ENCODE results near the gene ZNF280C.
A peak's percentile ranks its signal among the peaks of the same experiment; 100 is the strongest.

ZNF280C gene

GRCh38 chrX:130174045-130174704 is 94.5 kb downstream of the ZNF280C start:
- no peak for DNase-seq

- no peak for DNase-seq
Measured at GRCh38 chrX:130173190-130173895, 95.4 kb downstream of the ZNF280C start.

- DNase-seq = no peak
Measured at GRCh38 chrX:130172127-130172845, 96.4 kb downstream of the ZNF280C start.

DNA sequence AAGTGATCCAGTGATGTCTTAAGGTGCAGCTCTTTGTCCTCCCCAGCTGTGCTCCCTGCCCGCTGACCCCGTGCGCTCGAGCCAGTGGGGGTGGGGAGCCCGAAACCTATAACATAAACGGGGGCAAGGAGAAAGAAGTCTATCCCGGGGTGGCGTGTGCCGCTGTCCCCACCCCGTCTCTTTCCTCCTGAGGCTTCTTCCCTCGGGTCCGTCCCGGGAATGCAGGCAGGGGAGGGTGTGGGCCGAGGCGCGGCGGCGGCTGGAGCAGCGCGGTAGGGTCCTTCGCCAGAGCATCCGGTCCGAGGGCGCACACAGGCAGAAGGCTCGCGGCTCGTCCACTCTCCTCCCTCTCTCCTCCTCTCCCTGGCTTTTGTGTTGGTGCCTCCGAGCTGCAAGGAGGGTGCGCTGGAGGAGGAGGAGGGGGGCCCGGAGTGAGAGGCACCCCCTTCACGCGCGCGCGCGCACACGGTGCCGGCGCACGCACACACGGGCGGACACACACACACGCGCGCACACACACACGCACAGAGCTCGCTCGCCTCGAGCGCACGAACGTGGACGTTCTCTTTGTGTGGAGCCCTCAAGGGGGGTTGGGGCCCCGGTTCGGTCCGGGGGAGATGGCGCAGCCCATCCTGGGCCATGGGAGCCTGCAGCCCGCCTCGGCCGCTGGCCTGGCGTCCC is 97.1 kb downstream of the ZNF280C start, which contains the start of gene RAB33A:
TSS of gene RAB33A (plus strand) at position 517 of the 681 bp plus-strand sequence. CDS start at position 618, 101 bp downstream.
- no peak for DNase-seq

- peak; percentile 61 for DNase-seq
Measured at GRCh38 chrX:130170752-130171445, 97.8 kb downstream of the ZNF280C start.

- no peak for DNase-seq
Measured at GRCh38 chrX:130167040-130167439, 101.7 kb downstream of the ZNF280C start.

DNA sequence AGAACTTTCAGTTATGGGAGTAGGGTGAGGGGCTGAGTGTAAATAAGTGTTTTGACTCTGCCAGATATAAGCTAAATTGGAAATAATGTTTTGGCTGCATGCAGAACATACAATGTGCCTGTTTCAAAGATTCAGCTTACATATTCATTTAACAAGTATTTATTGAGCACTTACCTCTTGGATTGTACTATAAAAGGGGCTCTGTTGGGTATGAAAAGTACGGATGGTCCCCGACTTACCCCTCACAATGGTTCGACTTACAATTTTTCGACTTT is 102.3 kb downstream of the ZNF280C start:
- DNase-seq = no peak

- no peak for DNase-seq
Measured at GRCh38 chrX:130165703-130166502, 102.8 kb downstream of the ZNF280C start, which contains the start of gene AIFM1. Gene AIFM1, minus strand, starts transcription at chrX:130165841. Its CDS starts 185 bp downstream, at chrX:130165656.

DNA sequence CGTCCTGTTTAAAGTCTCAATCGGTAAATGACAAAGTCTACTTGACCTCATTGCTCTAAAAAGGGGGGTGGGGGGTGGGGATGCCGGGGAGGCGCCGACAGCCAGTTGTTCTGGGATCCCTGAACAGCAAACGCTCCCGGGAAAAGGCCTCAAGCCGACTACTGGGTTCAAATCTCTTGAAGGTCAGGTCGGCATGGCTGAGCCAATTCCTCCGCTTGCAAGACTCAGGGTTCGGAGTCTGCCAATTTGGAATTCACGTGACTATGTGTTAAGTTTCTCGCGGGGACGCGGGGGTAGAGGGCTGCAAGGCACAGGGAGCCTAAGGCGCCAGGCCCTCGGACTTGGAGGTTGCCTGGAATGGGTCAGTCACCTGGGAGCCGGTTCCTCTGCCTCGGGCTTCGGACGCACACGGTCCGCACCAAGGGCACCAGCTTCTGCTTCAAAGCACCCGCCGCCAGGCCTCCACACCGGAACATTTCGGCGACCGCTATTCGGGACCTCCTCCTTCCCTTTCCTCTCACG is 103.5 kb downstream of the ZNF280C start:
- DNase-seq = no peak

- no peak for DNase-seq
Measured at GRCh38 chrX:130163398-130163797, 105.3 kb downstream of the ZNF280C start.

DNA sequence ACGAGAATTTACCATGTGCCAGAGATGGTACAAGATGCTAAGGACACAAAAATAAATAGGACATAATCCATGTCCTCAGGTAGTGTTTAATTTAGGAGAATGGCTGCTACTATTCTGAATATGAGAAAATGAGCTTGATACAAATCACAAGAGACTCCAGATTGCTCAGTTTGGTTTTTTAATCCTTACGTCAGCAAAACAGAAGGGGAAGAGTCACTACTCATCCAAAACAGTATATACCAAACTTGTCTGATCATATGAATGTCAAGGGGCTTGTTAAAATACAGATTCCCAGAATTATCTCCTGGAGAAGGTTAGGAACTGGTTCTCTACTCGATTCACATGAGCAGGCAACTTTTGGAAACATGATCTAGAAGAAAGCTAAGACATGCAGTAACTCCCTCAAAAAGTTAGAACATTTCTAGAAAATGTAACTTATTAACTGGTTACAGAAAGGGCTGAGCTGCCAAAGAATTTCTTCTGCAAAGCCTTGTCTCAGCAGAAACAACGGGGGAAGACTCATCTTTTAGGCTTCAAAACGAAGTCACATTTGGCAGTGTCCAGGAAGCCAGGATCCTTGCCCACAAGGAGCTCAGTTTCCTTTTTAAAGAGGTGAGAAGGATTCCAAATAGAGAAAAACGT is 106.5 kb downstream of the ZNF280C start:
- no peak for DNase-seq

DNA sequence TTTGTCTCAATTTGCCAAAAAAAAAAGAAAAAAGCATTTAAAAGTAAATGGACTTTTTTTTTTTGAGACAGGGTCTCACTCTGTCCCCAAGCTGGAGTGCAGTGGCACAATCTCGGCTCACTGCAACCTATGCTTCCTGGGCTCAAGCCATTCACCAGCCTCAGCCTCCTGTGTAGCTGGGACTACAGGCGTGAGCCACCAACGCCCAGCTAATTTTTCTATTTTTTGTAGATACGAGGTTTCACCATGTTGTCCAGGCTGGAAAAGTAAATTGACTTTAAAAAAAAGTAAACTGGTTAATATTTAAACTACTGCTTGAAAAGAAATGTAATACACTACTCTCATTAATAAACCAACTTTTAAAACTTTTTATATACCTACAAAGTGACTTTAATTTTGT is 108.9 kb downstream of the ZNF280C start:
- DNase-seq = no peak

DNA sequence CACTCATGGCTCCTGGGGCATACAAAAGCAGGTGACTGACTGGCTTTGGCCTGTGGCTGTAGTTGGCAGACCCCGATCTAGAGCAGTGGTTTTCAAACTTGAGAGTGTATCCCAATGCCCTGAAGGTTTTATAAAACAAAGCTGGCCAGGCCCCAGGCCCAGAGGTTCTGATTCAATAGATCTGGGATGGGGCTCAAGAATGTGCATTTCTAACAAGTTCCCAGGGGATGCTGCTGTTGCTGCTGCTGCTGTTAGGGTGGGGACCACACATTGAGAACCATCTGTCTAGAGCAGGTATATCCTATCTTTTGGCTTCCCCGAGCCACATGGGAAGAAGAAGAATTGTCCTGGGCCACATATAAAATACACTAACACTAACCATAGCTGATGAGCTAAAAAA is 110.4 kb downstream of the ZNF280C start:
- no peak for DNase-seq

GRCh38 chrX:130155564-130155963 is 113.1 kb downstream of the ZNF280C start:
- DNase-seq = no peak
